Effector CD8-positive, alpha-beta T cell (primary cell): ENCODE results near the gene CCDC152.
"Not testable (repeated sequence)": the region's sequence is repeated elsewhere in the genome, so short reads cannot be mapped to it uniquely, and the experiment has no call there.

ENCODE experiments used
- DNase-seq: peaks from one replicate; lab custom pipeline; 2025; lab: John Stamatoyannopoulos, UW
- total RNA-seq, 4 experiments: gene quantifications; one replicate each; lab custom pipeline; 2026; lab: John Stamatoyannopoulos, UW

Gene CCDC152
- total RNA-seq, result 4.1 to 11.2 (median 8.7) reads per million in 4 experiments

- DNase-seq, result peak; percentile 31
Observed at GRCh38 chr5:42756606-42757601, at the start of gene CCDC152. Gene CCDC152, plus strand, starts transcription at chr5:42756818. Its CDS starts 2,304 bp downstream, at chr5:42759122.

- no peak for DNase-seq
Observed at GRCh38 chr5:42715785-42716184, 40.8 kb upstream of the CCDC152 start.

- no peak for DNase-seq
Observed at GRCh38 chr5:42718591-42718990, 38.0 kb upstream of the CCDC152 start.

- no peak for DNase-seq
Observed at GRCh38 chr5:42719034-42719433, 37.6 kb upstream of the CCDC152 start.

GRCh38 chr5:42720251-42720650 is 36.4 kb upstream of the CCDC152 start:
- DNase-seq, result no peak

GRCh38 chr5:42721484-42721883 is 35.1 kb upstream of the CCDC152 start:
- DNase-seq, result no peak

GRCh38 chr5:42734531-42735058 is 22.0 kb upstream of the CCDC152 start:
- DNase-seq, result not testable (repeated sequence)

- no peak for DNase-seq
Observed at GRCh38 chr5:42740920-42741319, 15.7 kb upstream of the CCDC152 start.

- DNase-seq, result no peak
Observed at GRCh38 chr5:42745426-42745825, 11.2 kb upstream of the CCDC152 start.

- DNase-seq, result no peak
Observed at GRCh38 chr5:42745856-42746255, 10.8 kb upstream of the CCDC152 start.

- DNase-seq, result no peak
Observed at GRCh38 chr5:42749020-42749419, 7.6 kb upstream of the CCDC152 start.

GRCh38 chr5:42750507-42750906 is 6.1 kb upstream of the CCDC152 start:
- no peak for DNase-seq

GRCh38 chr5:42751044-42751443 is 5.6 kb upstream of the CCDC152 start:
- no peak for DNase-seq

GRCh38 chr5:42753099-42753498 is 3.5 kb upstream of the CCDC152 start:
- DNase-seq, result no peak

- no peak for DNase-seq
Observed at GRCh38 chr5:42759456-42759855, 2.8 kb downstream of the CCDC152 start.

- DNase-seq, result no peak
Observed at GRCh38 chr5:42760426-42760825, 3.8 kb downstream of the CCDC152 start.

GRCh38 chr5:42761791-42762190 is 5.2 kb downstream of the CCDC152 start:
- no peak for DNase-seq

GRCh38 chr5:42767491-42768105 is 11.0 kb downstream of the CCDC152 start:
- DNase-seq, result no peak

- no peak for DNase-seq
Observed at GRCh38 chr5:42768106-42768504, 11.5 kb downstream of the CCDC152 start.

- no peak for DNase-seq
Observed at GRCh38 chr5:42770003-42770402, 13.4 kb downstream of the CCDC152 start.

- no peak for DNase-seq
Observed at GRCh38 chr5:42772265-42772993, 15.8 kb downstream of the CCDC152 start.

GRCh38 chr5:42779083-42779482 is 22.5 kb downstream of the CCDC152 start:
- no peak for DNase-seq
